ENCODE results near the gene ZFP36L2.

DNA sequence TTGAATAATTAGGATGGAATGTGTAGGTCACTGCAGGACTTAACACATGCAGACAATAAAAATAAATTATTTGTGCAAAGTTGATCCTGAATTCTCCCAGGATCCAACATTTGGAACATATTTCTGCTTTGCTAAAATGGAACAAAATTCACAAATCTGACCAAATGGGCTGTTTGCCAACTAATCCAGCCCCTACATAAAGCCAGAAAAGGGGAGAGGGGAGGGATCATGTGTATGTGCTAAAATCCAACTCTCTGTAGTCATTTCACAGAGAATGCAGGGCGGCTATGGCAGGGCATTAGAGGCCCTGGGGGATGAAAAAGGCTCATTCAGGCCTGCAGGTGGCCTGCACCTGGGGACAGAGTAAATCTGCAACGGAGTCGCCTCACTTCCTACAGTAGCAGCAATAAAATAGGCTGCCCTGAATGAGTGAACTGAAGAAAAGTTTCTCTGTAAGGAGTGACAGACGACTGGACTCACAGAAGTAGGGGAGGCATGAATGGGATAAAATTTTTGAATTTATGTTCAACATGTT, 4.0 kb upstream of the ZFP36L2 start:
- TF ChIP-seq GATA2 (IDR thresholded peaks at IDR 0.05; ENCODE audit: low read depth, low read length) (no peak), GATA3 (IDR thresholded peaks at IDR 0.05; ENCODE audit: low read depth, low read length) (no peak)

All from SH-SY5Y (cell line).